HG03139 (cell line): ENCODE data around the gene TIAM1.
"Not testable (repeated sequence)": the region's sequence is repeated elsewhere in the genome, so short reads cannot be mapped to it uniquely, and the experiment has no call there.

Experiments
- ATAC-seq: cut with Tn5 transposase; IDR thresholded peaks from one replicate; pipeline ENCODE4 v1.9.1; 2021; ENCODE audit not compliant: unreplicated experiment

TIAM1 gene

GRCh38 chr21:31260790-31261189, 83.3 kb downstream of the TIAM1 start:
- no peak for ATAC-seq

GRCh38 chr21:31258073-31258472, 86.0 kb downstream of the TIAM1 start:
- ATAC-seq = no peak

GRCh38 chr21:31257265-31257664, 86.8 kb downstream of the TIAM1 start:
- ATAC-seq = no peak

- no peak for ATAC-seq
Observed at GRCh38 chr21:31255896-31256295, 88.2 kb downstream of the TIAM1 start.

- no peak for ATAC-seq
Observed at GRCh38 chr21:31255036-31255435, 89.0 kb downstream of the TIAM1 start.

GRCh38 chr21:31254131-31254530, 89.9 kb downstream of the TIAM1 start:
- no peak for ATAC-seq

- ATAC-seq = no peak
Observed at GRCh38 chr21:31253684-31254083, 90.4 kb downstream of the TIAM1 start.

GRCh38 chr21:31252611-31253010, 91.5 kb downstream of the TIAM1 start:
- ATAC-seq = no peak

- no peak for ATAC-seq
Observed at GRCh38 chr21:31252091-31252490, 92.0 kb downstream of the TIAM1 start.

- no peak for ATAC-seq
Observed at GRCh38 chr21:31251686-31252085, 92.4 kb downstream of the TIAM1 start.

- no peak for ATAC-seq
Observed at GRCh38 chr21:31248598-31248997, 95.5 kb downstream of the TIAM1 start.

GRCh38 chr21:31243611-31244010, 100.5 kb downstream of the TIAM1 start:
- no peak for ATAC-seq

- ATAC-seq = no peak
Observed at GRCh38 chr21:31236528-31236927, 107.5 kb downstream of the TIAM1 start.

- ATAC-seq = no peak
Observed at GRCh38 chr21:31235671-31236450, 108.2 kb downstream of the TIAM1 start.

GRCh38 chr21:31234936-31235335, 109.1 kb downstream of the TIAM1 start:
- no peak for ATAC-seq

GRCh38 chr21:31233711-31234110, 110.3 kb downstream of the TIAM1 start:
- no peak for ATAC-seq

GRCh38 chr21:31232344-31232743, 111.7 kb downstream of the TIAM1 start:
- ATAC-seq = no peak

- ATAC-seq = no peak
Observed at GRCh38 chr21:31230937-31231336, 113.1 kb downstream of the TIAM1 start.

GRCh38 chr21:31228723-31229122, 115.3 kb downstream of the TIAM1 start:
- not testable (repeated sequence) for ATAC-seq

- no peak for ATAC-seq
Observed at GRCh38 chr21:31225713-31226112, 118.3 kb downstream of the TIAM1 start.

GRCh38 chr21:31222142-31222541, 121.9 kb downstream of the TIAM1 start:
- no peak for ATAC-seq

GRCh38 chr21:31221043-31221442, 123.0 kb downstream of the TIAM1 start:
- no peak for ATAC-seq

- no peak for ATAC-seq
Observed at GRCh38 chr21:31220575-31220974, 123.5 kb downstream of the TIAM1 start.
